ENCODE measurements around the gene AXIN1. TPM values are rescaled to one million over a fixed set of nuclear protein-coding genes. Genes with fewer than 3 reads are reported as not detected.

AXIN1 gene
- total and polyA plus RNA-seq, 9 of the 15 experiments (the other 6 are each of a cell fraction or from before 2014, with no cell fraction given), result 0.42 to 58.0 (median 25.9) TPM

GRCh38 chr16:320206-320605, 32.3 kb downstream of the AXIN1 start:
- Histone ChIP-seq H3K9ac (ENCODE audit: insufficient read depth in 1 of 2, low read depth in 2 of 2, low read length in 2 of 2) (no peak overlapping the region), H3K4me2 (ENCODE audit: insufficient read depth, low read length) (no peak overlapping the region), H3K9me1 (ENCODE audit: control insufficient read depth, insufficient read depth, low read length) (peaks cover 5% of the 10 kb centered on the region), H3K36me3 (ENCODE audit: control insufficient read depth, insufficient read depth, low read length) (peaks cover 49% of the 10 kb centered on the region), H2AFZ (ENCODE audit: low read depth, low read length) (no peak overlapping the region), H3K27me3 (ENCODE audit: control insufficient read depth in 2 of 2, insufficient read depth in 2 of 2, low read length in 2 of 2) (no peaks in the 10 kb centered on the region), H3K4me3 (no peak overlapping the region), H4K20me1 (replicated peaks; ENCODE audit: control insufficient read depth, insufficient read depth, low read length) (peaks cover 31% of the 10 kb centered on the region; the same call in 1 of the 2 replicates), H3K27ac (ENCODE audit: extremely low read depth, low read depth, low read length) (no peak overlapping the region), H3K79me2 (ENCODE audit: control insufficient read depth, insufficient read depth, low read length) (peaks cover 91% of the 10 kb centered on the region), H3K9me3 (replicated peaks; ENCODE audit: control insufficient read depth, insufficient read depth, low read depth, low read length) (no peaks in the 10 kb centered on the region), H3K4me1 (replicated peaks in 1 of 2; ENCODE audit: control insufficient read depth in 2 of 2, insufficient read depth in 2 of 2, low read length in 2 of 2) (peaks cover 16 to 65% of the 10 kb centered on the region in 2 experiments)
- POLR2A ChIA-PET, result no interaction called here
- in situ Hi-C loops (cut with MboI), result no loop called here
- CTCF ChIA-PET (ENCODE audit: low intra/inter-chr PET ratio), result no interaction called here
- no TSS peak for BruUV-seq (replicated peaks)
- TF ChIP-seq TCF7 (IDR thresholded peaks at IDR 0.05; ENCODE audit: borderline replicate concordance), result no peak
- TF ChIP-seq CBX1 (IDR thresholded peaks at IDR 0.05; ENCODE audit: low read depth), result no peak
- TF ChIP-seq MED1 (CRISPR knock-in tag; IDR thresholded peaks at IDR 0.05; ENCODE audit: borderline replicate concordance), result no peak
- TF ChIP-seq TCFL5 (CRISPR knock-in tag; conservative IDR thresholded peaks at IDR 0.05), result no peak
- TF ChIP-seq RBM15 (IDR thresholded peaks at IDR 0.05; ENCODE audit: insufficient read depth, low read length), result no peak
- no peak for TF ChIP-seq CAMTA2 (CRISPR knock-in tag; conservative IDR thresholded peaks at IDR 0.05)
- no peak for TF ChIP-seq ZNF354B (CRISPR knock-in tag; IDR thresholded peaks at IDR 0.05)
- no peak for TF ChIP-seq SMC3 (conservative IDR thresholded peaks at IDR 0.05; ENCODE audit: insufficient read depth, low read depth, low read length)
- no peak for TF ChIP-seq ESRRB (CRISPR knock-in tag; IDR thresholded peaks at IDR 0.05; ENCODE audit: borderline replicate concordance)
- intact Hi-C loops (cut with micrococcal nuclease), result no loop called here
- DNase-seq (ENCODE audit: extremely low read depth in 1 of 4, low spot score in 3 of 4) (no peak), ATAC-seq (no peak), FAIRE-seq (no peak)
- WGBS (ENCODE audit: insufficient coverage, low coverage, missing lambda C conversion rate), result 87% methylated on average over 5 of the region's 5 CpGs

Measured in K562 (cell line).